B cell (primary cell): ENCODE results near the gene ETS1. TPM values are rescaled to one million over a fixed set of nuclear protein-coding genes. Genes with fewer than 3 reads are reported as not detected.

Source experiments
- ATAC-seq: fragments of 200-7000 bp; cut with Tn5 transposase; one replicate; pipeline ENCODE4 v1.10.0; 2021; ENCODE audit warnings: low read depth, mild to moderate bottlenecking, moderate number of reproducible peaks, moderate library complexity
- CTCF ChIA-PET: fragments of 350-600 bp; sonication (Branson Sonifier 250); formaldehyde crosslinking; loops from one replicate; lab custom pipeline; 2021; ENCODE audit warnings: antibody characterized with exemption, inconsistent platforms; lab: Charles Lee
- POLR2A ChIA-PET: fragments of 350-600 bp; sonication (Branson Sonifier 250); formaldehyde crosslinking; loops from one replicate; lab custom pipeline; 2021; ENCODE audit warnings: antibody characterized with exemption; lab: Charles Lee
- DNase-seq: peaks from one replicate; pipeline ENCODE4 v3.0.0; 2013
- H2AFZ ChIP-seq: 2 replicates; pipeline ENCODE4 v1.6.1; 2012; ENCODE audit warnings: mild to moderate bottlenecking, low read depth, low read length; ENCODE audit not compliant: insufficient read depth, poor library complexity, severe bottlenecking
- H3K27ac ChIP-seq, 2 donors: 1 replicate in 1 of 2; 2 replicates in 1 of 2; pipeline ENCODE4 v1.5.1; 2012 to 2013; ENCODE audit warnings: low read length in 2 of 2, mild to moderate bottlenecking in 2 of 2, moderate library complexity in 1 of 2
- H3K27me3 ChIP-seq, 4 experiments: fragments of 200-600 bp in 1 of 4; sonication (generic) in 1 of 4; replicated peaks in 1 of 4; 1 replicate in 2 of 4; 2 replicates in 2 of 4; pipeline versions ENCODE4 v1.6.1 to v1.7.0; 2013 to 2016; ENCODE audit warnings: low read length in 3 of 4, mild to moderate bottlenecking in 2 of 4, mixed read lengths in 1 of 4, moderate library complexity in 1 of 4; ENCODE audit not compliant: insufficient read depth in 4 of 4, control insufficient read depth in 3 of 4; ENCODE audit errors: control extremely low read depth in 1 of 4
- H3K36me3 ChIP-seq, 2 experiments: replicated peaks in 1 of 2; 1 replicate in 1 of 2; 2 replicates in 1 of 2; pipeline versions ENCODE4 v1.6.1 to v1.7.1; 2013; ENCODE audit warnings: low read length in 1 of 2; ENCODE audit not compliant: insufficient read depth in 2 of 2, control insufficient read depth in 1 of 2; ENCODE audit errors: control extremely low read depth in 1 of 2, extremely low read depth in 1 of 2
- H3K4me1 ChIP-seq, 2 donors: fragments of 200-600 bp in 1 of 2; sonication (generic) in 1 of 2; 1 replicate in 1 of 2; 2 replicates in 1 of 2; pipeline versions ENCODE4 v1.5.1 to v1.6.1; 2013 to 2017; ENCODE audit warnings: low read length in 2 of 2; ENCODE audit not compliant: control insufficient read depth in 2 of 2, insufficient read depth in 2 of 2
- H3K4me2 ChIP-seq: replicated peaks from 2 replicates; pipeline ENCODE3; 2012; ENCODE audit warnings: mild to moderate bottlenecking, low read depth, low read length; ENCODE audit not compliant: poor library complexity, severe bottlenecking
- H3K4me3 ChIP-seq, 5 experiments: fragments of 200-600 bp in 1 of 5; sonication (generic) in 1 of 5; 1 replicate in 3 of 5; 2 replicates in 2 of 5; pipeline versions ENCODE4 v1.5.1 to v1.7.0; 2011 to 2016; ENCODE audit warnings: low read length in 4 of 5, mild to moderate bottlenecking in 4 of 5, low read depth in 2 of 5, control low read depth in 1 of 5, moderate library complexity in 1 of 5; ENCODE audit not compliant: insufficient read depth in 1 of 5; ENCODE audit errors: control extremely low read depth in 1 of 5, extremely low read depth in 1 of 5
- H3K79me2 ChIP-seq: fragments of 200-600 bp; sonication (generic); one replicate; pipeline ENCODE4 v1.6.0; 2016; ENCODE audit warnings: low read length; ENCODE audit not compliant: control insufficient read depth, insufficient read depth
- H3K9ac ChIP-seq: fragments of 200-600 bp; sonication (generic); 2 replicates; pipeline ENCODE4 v1.6.1; 2017; ENCODE audit warnings: mild to moderate bottlenecking, low read length, moderate library complexity
- H3K9me3 ChIP-seq, 3 donors: one replicate each; pipeline versions ENCODE4 v1.6.1 to v1.7.1; 2013; ENCODE audit warnings: low read length in 2 of 3; ENCODE audit not compliant: control insufficient read depth in 2 of 3, insufficient read depth in 1 of 3; ENCODE audit errors: control extremely low read depth in 1 of 3
- H4K20me1 ChIP-seq: 2 replicates; pipeline ENCODE4 v1.6.0; 2012; ENCODE audit warnings: mild to moderate bottlenecking, low read length; ENCODE audit not compliant: insufficient read depth, control insufficient read depth, poor library complexity, severe bottlenecking
- H3K27ac Mint-ChIP-seq: one replicate; pipeline ENCODE4 v1.8.0; 2021; ENCODE audit warnings: mixed read lengths
- H3K27me3 Mint-ChIP-seq: one replicate; pipeline ENCODE4 v1.8.0; 2021; ENCODE audit warnings: mixed read lengths
- H3K4me1 Mint-ChIP-seq: one replicate; pipeline ENCODE4 v1.8.0; 2021; ENCODE audit warnings: mixed read lengths
- H3K4me3 Mint-ChIP-seq: one replicate; pipeline ENCODE4 v1.8.0; 2021; ENCODE audit warnings: mixed read lengths
- H3K9me3 Mint-ChIP-seq: one replicate; pipeline ENCODE4 v1.8.0; 2022; ENCODE audit warnings: mixed read lengths; ENCODE audit not compliant: insufficient read depth
- EZH2 ChIP-seq: IDR thresholded peaks from 2 replicates; pipeline ENCODE4 v1.6.1; 2012; ENCODE audit warnings: borderline replicate concordance, low read depth, mild to moderate bottlenecking, moderate library complexity, low read length; ENCODE audit not compliant: insufficient read depth, poor library complexity, severe bottlenecking
- WGBS: methylation state at CpG from one replicate; pipeline ENCODE4 v1.1.5; 2013; ENCODE audit warnings: missing lambda C conversion rate; ENCODE audit not compliant: insufficient coverage; 5-methylcytosine and 5-hydroxymethylcytosine counted together
- intact Hi-C: fragments of 100-400 bp; cut with micrococcal nuclease; formaldehyde crosslinking; loops from one replicate; pipeline ENCODE4 v1.10.0; 2022
- polyA plus RNA-seq: library from polyadenylated mRNA; depleted of rRNA; stranded (reverse); fragments of >200 nt; gene quantifications from 2 replicates; pipeline ENCODE4 v1.2.3, GENCODE V29; 2012
- total RNA-seq, 2 donors: library from RNA; stranded (reverse); fragments of 120-200 nt in 1 of 2; gene quantifications; 1 replicate in 1 of 2; 2 replicates in 1 of 2; pipeline versions ENCODE4 v1.2.3 to v1.2.4, GENCODE V29; 2013 to 2022
- TF ChIP-seq, protein P1 (sequence below): fragments of 200-600 bp; IDR thresholded peaks from one replicate; pipeline ENCODE4 v1.8.0; 2022; ENCODE audit warnings: antibody characterized with exemption, mild to moderate bottlenecking

The ETS1 gene
- total and polyA plus RNA-seq, 2 donors (not counting 1 experiment from before 2014, with no cell fraction given): 115 to 271 TPM

DNA sequence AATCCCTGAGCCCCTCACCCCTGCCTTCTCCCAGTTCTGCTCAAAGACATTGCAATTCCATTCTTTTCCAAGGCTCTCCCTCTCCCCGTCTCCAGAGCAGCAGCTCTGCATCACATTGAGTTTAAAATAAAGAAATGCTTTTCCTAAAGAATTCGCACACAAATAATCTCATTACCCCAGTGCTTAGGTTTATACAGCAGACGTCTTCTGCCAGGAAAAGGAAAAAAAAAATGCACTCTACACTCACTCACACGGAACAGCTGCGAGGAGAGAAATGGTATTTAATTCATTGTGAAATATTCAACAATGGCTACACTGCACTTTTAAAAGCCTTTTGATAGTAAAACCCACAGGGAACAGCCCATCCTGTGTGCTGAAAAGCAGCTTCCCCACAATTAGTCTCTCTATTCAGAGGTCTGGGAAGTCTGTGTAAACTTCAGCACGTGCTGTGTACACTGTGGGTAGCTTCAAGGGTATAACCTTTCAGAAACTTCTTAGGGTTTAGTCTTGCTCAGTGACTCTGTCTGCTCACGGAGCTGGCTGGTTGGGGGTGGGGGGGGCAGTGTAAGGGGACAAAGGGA, 42.8 kb downstream of the ETS1 start:
- Mint-ChIP-seq H3K9me3 (no peaks in the 10 kb centered on the region), H3K27ac (peak overlapping the region; percentile 60), H3K4me1 (peaks cover 40% of the 10 kb centered on the region), H3K4me3 (peak overlapping the region; percentile 6), H3K27me3 (no peaks in the 10 kb centered on the region)
- Histone ChIP-seq H4K20me1 (no peaks in the 10 kb centered on the region), H3K27ac (no peak overlapping the region), H3K79me2 (peaks cover 26% of the 10 kb centered on the region), H3K4me1 (peaks cover 31 to 33% of the 10 kb centered on the region in 2 donors), H2AFZ (peak overlapping the region; percentile 35), H3K36me3 (no peaks in the 10 kb centered on the region), H3K4me3 (no peak overlapping the region), H3K9me3 (no peaks in the 10 kb centered on the region), H3K9ac (peak overlapping the region; percentile 27), H3K27me3 (no peaks in the 10 kb centered on the region), H3K4me2 (peak overlapping the region; percentile 59)
- POLR2A ChIA-PET: interaction anchor here (0.6 to 1.1 kb wide), 5 partner anchors 9 to 67 kb away, joined by 3 to 7 read pairs (median 3); no protein-coding TSS in a partner anchor
- intact Hi-C loops: no loop called here
- DNase-seq: peak; percentile 21
- WGBS: 10% methylated on average over 3 of the region's 7 CpGs
- ATAC-seq: no peak
- TF ChIP-seq, protein P1, sequence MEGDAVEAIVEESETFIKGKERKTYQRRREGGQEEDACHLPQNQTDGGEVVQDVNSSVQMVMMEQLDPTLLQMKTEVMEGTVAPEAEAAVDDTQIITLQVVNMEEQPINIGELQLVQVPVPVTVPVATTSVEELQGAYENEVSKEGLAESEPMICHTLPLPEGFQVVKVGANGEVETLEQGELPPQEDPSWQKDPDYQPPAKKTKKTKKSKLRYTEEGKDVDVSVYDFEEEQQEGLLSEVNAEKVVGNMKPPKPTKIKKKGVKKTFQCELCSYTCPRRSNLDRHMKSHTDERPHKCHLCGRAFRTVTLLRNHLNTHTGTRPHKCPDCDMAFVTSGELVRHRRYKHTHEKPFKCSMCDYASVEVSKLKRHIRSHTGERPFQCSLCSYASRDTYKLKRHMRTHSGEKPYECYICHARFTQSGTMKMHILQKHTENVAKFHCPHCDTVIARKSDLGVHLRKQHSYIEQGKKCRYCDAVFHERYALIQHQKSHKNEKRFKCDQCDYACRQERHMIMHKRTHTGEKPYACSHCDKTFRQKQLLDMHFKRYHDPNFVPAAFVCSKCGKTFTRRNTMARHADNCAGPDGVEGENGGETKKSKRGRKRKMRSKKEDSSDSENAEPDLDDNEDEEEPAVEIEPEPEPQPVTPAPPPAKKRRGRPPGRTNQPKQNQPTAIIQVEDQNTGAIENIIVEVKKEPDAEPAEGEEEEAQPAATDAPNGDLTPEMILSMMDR: no peak
- TF ChIP-seq EZH2: no peak
- CTCF ChIA-PET: interaction anchor here (0.6 to 3.1 kb wide), 10 partner anchors 20 to 372 kb away, joined by 3 to 11 read pairs (median 4); no protein-coding TSS in a partner anchor

DNA sequence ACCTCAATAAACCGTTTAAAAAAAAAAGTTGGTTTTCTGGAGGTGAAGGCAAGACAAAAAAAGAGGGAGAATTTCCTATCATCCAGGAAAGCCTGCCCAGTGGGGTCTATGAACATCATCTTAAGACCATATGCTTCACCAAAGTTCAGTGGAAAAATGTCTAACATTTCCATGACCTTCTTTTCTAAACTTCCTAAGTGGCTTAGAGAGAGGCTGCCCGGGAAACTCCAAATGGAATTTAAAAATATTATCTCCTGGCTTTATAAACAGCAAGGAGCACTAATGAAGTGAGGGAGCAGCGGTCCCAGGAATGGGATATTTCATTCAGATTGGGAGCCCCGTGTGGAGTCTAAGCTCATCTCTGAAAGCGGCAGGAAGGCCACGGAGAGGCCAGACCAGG, 46.9 kb downstream of the ETS1 start:
- no peak overlapping the region for H3K4me2 ChIP-seq
- H3K27me3 ChIP-seq: no peaks in the 10 kb centered on the region
- intact Hi-C loops: no loop called here
- H2AFZ ChIP-seq: no peak overlapping the region
- peaks cover 16% of the 10 kb centered on the region for H3K4me1 Mint-ChIP-seq
- H3K9me3 Mint-ChIP-seq: no peaks in the 10 kb centered on the region
- DNase-seq (no peak), ATAC-seq (no peak)
- H3K9ac ChIP-seq: no peak overlapping the region
- POLR2A ChIA-PET: interaction anchor here (1.2 kb wide), 1 partner anchor 14 kb away, joined by 3 read pairs; no protein-coding TSS in a partner anchor
- no peak overlapping the region for H3K27ac Mint-ChIP-seq
- no peaks in the 10 kb centered on the region for H4K20me1 ChIP-seq
- no peak overlapping the region for H3K4me3 Mint-ChIP-seq
- TF ChIP-seq, protein P1: no peak
- no peak for TF ChIP-seq EZH2
- no peak overlapping the region for H3K4me3 ChIP-seq
- H3K79me2 ChIP-seq: peaks cover 19% of the 10 kb centered on the region
- H3K4me1 ChIP-seq: peaks cover 12% of the 10 kb centered on the region in 2 donors
- no peak overlapping the region for H3K27ac ChIP-seq
- no peaks in the 10 kb centered on the region for H3K9me3 ChIP-seq
- H3K36me3 ChIP-seq: no peaks in the 10 kb centered on the region
- no peaks in the 10 kb centered on the region for H3K27me3 Mint-ChIP-seq
- WGBS: 94% methylated on average over 2 of the region's 6 CpGs
- CTCF ChIA-PET: interaction anchor here (1.0 to 2.0 kb wide), 5 partner anchors 11 to 77 kb away, joined by 3 to 6 read pairs (median 4); no protein-coding TSS in a partner anchor
